Stomach (tissue), 4 donors: Measurements from ENCODE around the gene PRR33.

ENCODE experiments used
- CTCF ChIP-seq, 7 experiments: fragments of 450-650 bp in 4 of 7; fragments of 200-600 bp in 3 of 7; sonication (generic) in 3 of 7; IDR thresholded peaks; one replicate each; pipeline ENCODE4 v1.5.1; 2016 to 2019; ENCODE audit warnings: antibody characterized with exemption in 7 of 7, control low read depth in 2 of 7, mild to moderate bottlenecking in 1 of 7
- POLR2AphosphoS5 ChIP-seq, 3 donors: sonication (generic); formaldehyde crosslinking; IDR thresholded peaks; one replicate each; pipeline ENCODE4 v1.6.1; 2016; ENCODE audit warnings: antibody characterized with exemption in 3 of 3

GRCh38 chr11:1899686-1900085, 8.0 kb upstream of the PRR33 start:
- TF ChIP-seq CTCF (IDR thresholded peaks at IDR 0.05), result no peak
- TF ChIP-seq POLR2AphosphoS5 (IDR thresholded peaks at IDR 0.05), result no peak
